Chondrocyte (in vitro differentiated cells): ENCODE results near the gene IL22RA1. TPM values are rescaled to one million over a fixed set of nuclear protein-coding genes. Genes with fewer than 3 reads are reported as not detected.

Experiments
- DNase-seq: peaks from one replicate; pipeline ENCODE4 v3.0.0; 2021; ENCODE audit warnings: mixed read lengths, low spot score
- H3K27ac Mint-ChIP-seq: one replicate; pipeline ENCODE4 v1.8.0; 2021; ENCODE audit warnings: mild to moderate bottlenecking, moderate library complexity, mixed read lengths; ENCODE audit not compliant: unreplicated experiment
- H3K27me3 Mint-ChIP-seq: 2 replicates; pipeline ENCODE4 v1.8.0; 2021; ENCODE audit warnings: low read depth, mixed read lengths
- H3K36me3 Mint-ChIP-seq: 2 replicates; pipeline ENCODE4 v1.8.0; 2021; ENCODE audit warnings: low read depth, mixed read lengths
- H3K4me1 Mint-ChIP-seq: 2 replicates; pipeline ENCODE4 v1.8.0; 2021; ENCODE audit warnings: low read depth, mild to moderate bottlenecking, mixed read lengths
- H3K4me3 Mint-ChIP-seq: one replicate; pipeline ENCODE4 v1.8.0; 2021; ENCODE audit warnings: mild to moderate bottlenecking, moderate library complexity, mixed read lengths; ENCODE audit not compliant: unreplicated experiment
- H3K9me3 Mint-ChIP-seq: 2 replicates; pipeline ENCODE4 v1.8.0; 2021; ENCODE audit warnings: low read depth, mixed read lengths
- CTCF ChIP-seq: fragments of 200-600 bp; sonication (generic); IDR thresholded peaks from 2 replicates; pipeline ENCODE4 v1.5.0; 2021; ENCODE audit warnings: antibody characterized with exemption, mild to moderate bottlenecking, moderate library complexity
- total RNA-seq: library from RNA; stranded (reverse); gene quantifications from 3 replicates; pipeline ENCODE4 v1.2.1, GENCODE V29; 2021

IL22RA1 gene
- total RNA-seq, 1 donor from 2014 or later: not detected

GRCh38 chr1:24103408-24103807 lies 39.5 kb downstream of the IL22RA1 start:
- no peaks in the 10 kb centered on the region for H3K9me3 Mint-ChIP-seq
- no peak for DNase-seq
- no peak overlapping the region for H3K4me3 Mint-ChIP-seq
- no peak overlapping the region for H3K27ac Mint-ChIP-seq
- peaks cover 24% of the 10 kb centered on the region for H3K4me1 Mint-ChIP-seq
- H3K27me3 Mint-ChIP-seq: no peaks in the 10 kb centered on the region
- no peaks in the 10 kb centered on the region for H3K36me3 Mint-ChIP-seq
- TF ChIP-seq CTCF: no peak

GRCh38 chr1:24102961-24103360 lies 40.0 kb downstream of the IL22RA1 start:
- Mint-ChIP-seq H3K27me3 (no peaks in the 10 kb centered on the region), H3K9me3 (no peaks in the 10 kb centered on the region), H3K4me3 (no peak overlapping the region), H3K36me3 (no peaks in the 10 kb centered on the region), H3K27ac (no peak overlapping the region), H3K4me1 (peaks cover 21% of the 10 kb centered on the region)
- no peak for TF ChIP-seq CTCF
- no peak for DNase-seq

GRCh38 chr1:24101796-24102586 lies 40.9 kb downstream of the IL22RA1 start:
- DNase-seq: no peak
- Mint-ChIP-seq H3K4me3 (no peak overlapping the region), H3K9me3 (no peaks in the 10 kb centered on the region), H3K27me3 (no peaks in the 10 kb centered on the region), H3K36me3 (no peaks in the 10 kb centered on the region), H3K27ac (no peak overlapping the region), H3K4me1 (peaks cover 13% of the 10 kb centered on the region)
- no peak for TF ChIP-seq CTCF

GRCh38 chr1:24100945-24101737 lies 41.8 kb downstream of the IL22RA1 start:
- TF ChIP-seq CTCF: no peak
- H3K27ac Mint-ChIP-seq: no peak overlapping the region
- no peak for DNase-seq

GRCh38 chr1:24098943-24099638 lies 43.8 kb downstream of the IL22RA1 start:
- no peaks in the 10 kb centered on the region for H3K36me3 Mint-ChIP-seq
- peaks cover 2% of the 10 kb centered on the region for H3K27me3 Mint-ChIP-seq
- no peaks in the 10 kb centered on the region for H3K9me3 Mint-ChIP-seq
- H3K4me1 Mint-ChIP-seq: peaks cover 14% of the 10 kb centered on the region
- H3K27ac Mint-ChIP-seq: peak overlapping the region; percentile 22
- no peak for DNase-seq
- no peak for TF ChIP-seq CTCF
- no peak overlapping the region for H3K4me3 Mint-ChIP-seq

More at GRCh38 chr1:24100945-24101737, 41.8 kb downstream of the IL22RA1 start:
- H3K36me3 Mint-ChIP-seq: no peaks in the 10 kb centered on the region
- H3K4me3 Mint-ChIP-seq: no peak overlapping the region
- H3K9me3 Mint-ChIP-seq: no peaks in the 10 kb centered on the region
- H3K27me3 Mint-ChIP-seq: no peaks in the 10 kb centered on the region
- H3K4me1 Mint-ChIP-seq: peaks cover 17% of the 10 kb centered on the region
